IMR-90 (cell line): ENCODE measurements around the gene P4HA1. TPM values are rescaled to one million over a fixed set of nuclear protein-coding genes. Genes with fewer than 3 reads are reported as not detected.
"Not testable (repeated sequence)": the region's sequence is repeated elsewhere in the genome, so short reads cannot be mapped to it uniquely, and the experiment has no call there.

Source experiments
- ATAC-seq: fragments of 200-7000 bp; cut with Tn5 transposase; 2 replicates; pipeline ENCODE4 v1.9.1; 2020; ENCODE audit warnings: low read depth, mild to moderate bottlenecking, moderate library complexity
- BruUV-seq: library from RNA; stranded (reverse); fragments of 400-500 nt; replicated peaks from 2 replicates; lab custom pipeline; 2021; lab: Mats Ljungman, UMichigan
- CTCF ChIA-PET: fragments of 300-600 bp; formaldehyde crosslinking; extraction: SDS; loops from one replicate; lab custom pipeline; 2021; ENCODE audit warnings: antibody characterized with exemption; lab: Yijun Ruan, JAX
- POLR2A ChIA-PET: fragments of 300-600 bp; sonication (Branson Sonifier 250); formaldehyde crosslinking; loops from one replicate; lab custom pipeline; 2022; ENCODE audit warnings: antibody characterized with exemption; ENCODE audit not compliant: unreplicated experiment; lab: Charles Lee
- DNase-seq: peaks from one replicate; pipeline ENCODE4 v3.0.0; 2013
- H2AFZ ChIP-seq: replicated peaks from 2 replicates; pipeline ENCODE3; 2013; ENCODE audit warnings: low read length, mild to moderate bottlenecking; ENCODE audit not compliant: poor library complexity
- H2AK5ac ChIP-seq: 2 replicates; pipeline ENCODE4 v1.6.1; 2013; ENCODE audit warnings: low read depth, low read length, inconsistent platforms
- H2AK9ac ChIP-seq: replicated peaks from 2 replicates; pipeline ENCODE3; 2013; ENCODE audit warnings: mild to moderate bottlenecking, low read depth, low read length, moderate library complexity; ENCODE audit not compliant: poor library complexity
- H2BK120ac ChIP-seq: 2 replicates; pipeline ENCODE4 v1.6.1; 2013; ENCODE audit warnings: low read depth, low read length, inconsistent platforms
- H2BK15ac ChIP-seq: 3 replicates; pipeline ENCODE4 v1.6.1; 2013; ENCODE audit warnings: low read depth, low read length, inconsistent platforms
- H2BK20ac ChIP-seq: 2 replicates; pipeline ENCODE4 v1.6.1; 2013; ENCODE audit warnings: low read depth, mild to moderate bottlenecking, inconsistent platforms, low read length, moderate library complexity
- H2BK5ac ChIP-seq: 2 replicates; pipeline ENCODE4 v1.6.1; 2013; ENCODE audit warnings: mild to moderate bottlenecking, low read depth, low read length, inconsistent platforms; ENCODE audit not compliant: poor library complexity, severe bottlenecking
- H3K14ac ChIP-seq: replicated peaks from 2 replicates; pipeline ENCODE4 v1.6.1; 2013; ENCODE audit warnings: low read depth, low read length, inconsistent platforms
- H3K18ac ChIP-seq: 2 replicates; pipeline ENCODE4 v1.6.1; 2013; ENCODE audit warnings: low read depth, low read length, control low read depth
- H3K23ac ChIP-seq: 2 replicates; pipeline ENCODE4 v1.6.1; 2013; ENCODE audit warnings: low read depth, low read length, inconsistent platforms
- H3K27ac ChIP-seq: 2 replicates; pipeline ENCODE4 v1.5.1; 2013; ENCODE audit warnings: mild to moderate bottlenecking, control low read depth, low read length; ENCODE audit not compliant: insufficient read depth
- H3K27me3 ChIP-seq: 2 replicates; pipeline ENCODE4 v1.6.1; 2013; ENCODE audit warnings: low read length; ENCODE audit not compliant: control insufficient read depth, insufficient read depth
- H3K36me3 ChIP-seq: 2 replicates; pipeline ENCODE4 v1.6.1; 2013; ENCODE audit warnings: low read length, mixed read lengths; ENCODE audit not compliant: control insufficient read depth, insufficient read depth
- H3K4ac ChIP-seq: 2 replicates; pipeline ENCODE4 v1.6.1; 2013; ENCODE audit warnings: low read depth, low read length, inconsistent platforms
- H3K4me1 ChIP-seq: 2 replicates; pipeline ENCODE4 v1.6.1; 2013; ENCODE audit warnings: low read length, mixed read lengths; ENCODE audit not compliant: control insufficient read depth, insufficient read depth
- H3K4me2 ChIP-seq: 2 replicates; pipeline ENCODE4 v1.6.1; 2013; ENCODE audit warnings: low read depth, mild to moderate bottlenecking, control low read depth, low read length, moderate library complexity
- H3K4me3 ChIP-seq: 2 replicates; pipeline ENCODE4 v1.5.1; 2013; ENCODE audit warnings: low read depth, mild to moderate bottlenecking, control low read depth, low read length, moderate library complexity; ENCODE audit not compliant: insufficient read depth
- H3K56ac ChIP-seq: 2 replicates; pipeline ENCODE4 v1.6.1; 2013; ENCODE audit warnings: low read length, inconsistent platforms; ENCODE audit not compliant: insufficient read depth; ENCODE audit errors: extremely low read depth
- H3K79me1 ChIP-seq, 2 experiments: 2 replicates each; pipeline ENCODE4 v1.6.1; 2013; ENCODE audit warnings: low read length in 2 of 2, inconsistent platforms in 1 of 2, low read depth in 1 of 2
- H3K9ac ChIP-seq: 2 replicates; pipeline ENCODE4 v1.6.1; 2013; ENCODE audit warnings: low read depth, low read length, control low read depth
- H3K9me1 ChIP-seq: 2 replicates; pipeline ENCODE4 v1.6.1; 2013; ENCODE audit warnings: low read length, inconsistent platforms; ENCODE audit not compliant: insufficient read depth
- H3K9me3 ChIP-seq: 2 replicates; pipeline ENCODE4 v1.6.1; 2013; ENCODE audit warnings: low read length; ENCODE audit not compliant: control insufficient read depth, insufficient read depth
- H4K20me1 ChIP-seq: 2 replicates; pipeline ENCODE4 v1.6.1; 2013; ENCODE audit warnings: low read length, inconsistent platforms; ENCODE audit not compliant: insufficient read depth
- H4K5ac ChIP-seq: 2 replicates; pipeline ENCODE4 v1.6.1; 2013; ENCODE audit warnings: mild to moderate bottlenecking, low read depth, low read length, control low read depth
- H4K8ac ChIP-seq, 2 experiments: 2 replicates each; pipeline ENCODE4 v1.6.1; 2013; ENCODE audit warnings: low read depth in 2 of 2, low read length in 2 of 2, control low read depth in 1 of 2, inconsistent platforms in 1 of 2
- H4K91ac ChIP-seq: 2 replicates; pipeline ENCODE4 v1.6.1; 2013; ENCODE audit warnings: low read depth, low read length, inconsistent platforms; ENCODE audit not compliant: insufficient read depth
- WGBS, 2 experiments: methylation state at CpG; one replicate each; pipeline versions ENCODE4 v1.1.5 to v1.1.7; 2013; ENCODE audit warnings: missing lambda C conversion rate in 2 of 2; ENCODE audit not compliant: insufficient read length in 1 of 2; ENCODE audit errors: extremely low coverage in 2 of 2; 5-methylcytosine and 5-hydroxymethylcytosine counted together
- dilution Hi-C: fragments of 300-500 bp; cut with HindIII; formaldehyde crosslinking; loops from one replicate; pipeline ENCODE4 v1.14.3; 2018; ENCODE audit warnings: low sequenced_read_pairs; ENCODE audit not compliant: unreplicated experiment
- in situ Hi-C: fragments of 300-500 bp; cut with MboI; formaldehyde crosslinking; loops from 3 replicates; pipeline ENCODE4 v1.14.3; 2019; ENCODE audit warnings: low sequenced_read_pairs, inconsistent platforms, mixed read lengths
- intact Hi-C: fragments of 100-400 bp; cut with micrococcal nuclease; formaldehyde crosslinking; loops from 2 replicates; pipeline ENCODE4 v1.10.0; 2022
- polyA plus RNA-seq, 3 experiments: library from polyadenylated mRNA; depleted of rRNA; stranded (reverse); fragments of >200 nt; gene quantifications; 2 replicates each; pipeline ENCODE4 v1.2.3, GENCODE V29; 2012; ENCODE audit warnings: low replicate concordance in 1 of 3
- total RNA-seq: library from RNA; depleted of rRNA; stranded (reverse); fragments of >200 nt; gene quantifications from 2 replicates; pipeline ENCODE4 v1.2.3, GENCODE V29; 2012

The P4HA1 gene
- total and polyA plus RNA-seq, 2 of the 4 experiments (the other 2 are of a cell fraction), result 178 to 241 TPM

- H3K9me1 ChIP-seq, H2BK120ac ChIP-seq, H3K27me3 ChIP-seq, in situ Hi-C loops, H4K8ac ChIP-seq, H2BK15ac ChIP-seq, H3K9me3 ChIP-seq, intact Hi-C loops, H4K5ac ChIP-seq, H2AK5ac ChIP-seq, ATAC-seq, H2BK5ac ChIP-seq, H2BK20ac ChIP-seq, H3K4ac ChIP-seq, H4K91ac ChIP-seq, H3K4me3 ChIP-seq, H3K4me2 ChIP-seq, H3K18ac ChIP-seq, dilution Hi-C loops, H3K27ac ChIP-seq, H3K4me1 ChIP-seq, H3K9ac ChIP-seq, H2AFZ ChIP-seq, H3K56ac ChIP-seq, CTCF ChIA-PET, POLR2A ChIA-PET, DNase-seq, H2AK9ac ChIP-seq, H3K14ac ChIP-seq, H3K23ac ChIP-seq, BruUV-seq: not testable (repeated sequence)
- no CpG with 5 or more reads among the region's 1 CpG for WGBS, 2 experiments
- peaks cover 0 to 16% of the 10 kb centered on the region in 2 experiments; a peak in 3 of 4 replicates for H3K79me1 ChIP-seq
- peaks cover 11% of the 10 kb centered on the region for H4K20me1 ChIP-seq
- peaks cover 31% of the 10 kb centered on the region for H3K36me3 ChIP-seq
Observed at GRCh38 chr10:73026623-73027022, 70.0 kb downstream of the P4HA1 start.

GRCh38 chr10:73023455-73024070 is 73.1 kb downstream of the P4HA1 start:
- Histone ChIP-seq H4K20me1 (peaks cover 21% of the 10 kb centered on the region), H3K79me1 (peaks cover 10 to 31% of the 10 kb centered on the region in 2 experiments), H3K36me3 (peaks cover 24% of the 10 kb centered on the region), H3K9me1 (peaks cover 12% of the 10 kb centered on the region)
- H3K4me1 ChIP-seq, H3K4me2 ChIP-seq, H2BK120ac ChIP-seq, in situ Hi-C loops, H2AFZ ChIP-seq, POLR2A ChIA-PET, H2AK5ac ChIP-seq, H2AK9ac ChIP-seq, H3K18ac ChIP-seq, H3K4me3 ChIP-seq, H4K8ac ChIP-seq, H2BK5ac ChIP-seq, BruUV-seq, H3K27ac ChIP-seq, H3K27me3 ChIP-seq, H4K91ac ChIP-seq, H3K4ac ChIP-seq, H3K23ac ChIP-seq, H4K5ac ChIP-seq, H2BK20ac ChIP-seq, H3K56ac ChIP-seq, ATAC-seq, H3K9ac ChIP-seq, H3K14ac ChIP-seq, H2BK15ac ChIP-seq, DNase-seq, H3K9me3 ChIP-seq, intact Hi-C loops, dilution Hi-C loops, CTCF ChIA-PET: not testable (repeated sequence)
- WGBS, 2 experiments, result 100% methylated on average over 1 of the region's 7 CpGs; no CpG with 5 or more reads in 1 of the 2 experiments
